Measurements from ENCODE around the gene BPIFA3.

DNA sequence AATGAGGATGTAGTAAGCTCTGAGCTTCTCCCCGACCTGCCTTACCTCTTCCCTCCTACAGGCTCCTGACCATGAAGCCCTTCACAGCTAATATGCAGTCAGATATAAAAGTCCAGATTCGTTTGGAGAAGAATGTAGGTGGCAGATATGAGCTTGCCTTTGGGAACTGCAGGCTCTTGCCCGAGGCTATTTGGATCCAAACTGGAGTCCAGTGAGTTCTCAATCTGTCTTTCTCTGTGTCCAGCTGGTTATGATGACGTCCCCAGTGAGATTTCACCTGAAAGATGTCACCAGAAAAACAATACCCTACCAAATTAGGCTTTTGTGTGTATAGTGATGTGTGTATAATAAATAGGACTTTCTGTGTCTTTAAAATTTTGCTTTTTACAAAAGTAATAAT lies 14.7 kb upstream of the BPIFA3 start:
- TF ChIP-seq, protein P1, sequence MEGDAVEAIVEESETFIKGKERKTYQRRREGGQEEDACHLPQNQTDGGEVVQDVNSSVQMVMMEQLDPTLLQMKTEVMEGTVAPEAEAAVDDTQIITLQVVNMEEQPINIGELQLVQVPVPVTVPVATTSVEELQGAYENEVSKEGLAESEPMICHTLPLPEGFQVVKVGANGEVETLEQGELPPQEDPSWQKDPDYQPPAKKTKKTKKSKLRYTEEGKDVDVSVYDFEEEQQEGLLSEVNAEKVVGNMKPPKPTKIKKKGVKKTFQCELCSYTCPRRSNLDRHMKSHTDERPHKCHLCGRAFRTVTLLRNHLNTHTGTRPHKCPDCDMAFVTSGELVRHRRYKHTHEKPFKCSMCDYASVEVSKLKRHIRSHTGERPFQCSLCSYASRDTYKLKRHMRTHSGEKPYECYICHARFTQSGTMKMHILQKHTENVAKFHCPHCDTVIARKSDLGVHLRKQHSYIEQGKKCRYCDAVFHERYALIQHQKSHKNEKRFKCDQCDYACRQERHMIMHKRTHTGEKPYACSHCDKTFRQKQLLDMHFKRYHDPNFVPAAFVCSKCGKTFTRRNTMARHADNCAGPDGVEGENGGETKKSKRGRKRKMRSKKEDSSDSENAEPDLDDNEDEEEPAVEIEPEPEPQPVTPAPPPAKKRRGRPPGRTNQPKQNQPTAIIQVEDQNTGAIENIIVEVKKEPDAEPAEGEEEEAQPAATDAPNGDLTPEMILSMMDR (conservative IDR thresholded peaks at IDR 0.05; ENCODE audit: low read length), result no peak
- TF ChIP-seq EZH2phosphoT487 (IDR thresholded peaks at IDR 0.05; ENCODE audit: borderline replicate concordance), result no peak

Data from Loucy (cell line).